HG03575 (cell line): ENCODE measurements around the gene MAP2K3.

Source experiments
- ATAC-seq: cut with Tn5 transposase; IDR thresholded peaks from one replicate; pipeline ENCODE4 v1.9.1; 2021; ENCODE audit not compliant: unreplicated experiment, insufficient number of reproducible peaks, low FRiP score; ENCODE audit errors: extremely low read depth

The MAP2K3 gene

DNA sequence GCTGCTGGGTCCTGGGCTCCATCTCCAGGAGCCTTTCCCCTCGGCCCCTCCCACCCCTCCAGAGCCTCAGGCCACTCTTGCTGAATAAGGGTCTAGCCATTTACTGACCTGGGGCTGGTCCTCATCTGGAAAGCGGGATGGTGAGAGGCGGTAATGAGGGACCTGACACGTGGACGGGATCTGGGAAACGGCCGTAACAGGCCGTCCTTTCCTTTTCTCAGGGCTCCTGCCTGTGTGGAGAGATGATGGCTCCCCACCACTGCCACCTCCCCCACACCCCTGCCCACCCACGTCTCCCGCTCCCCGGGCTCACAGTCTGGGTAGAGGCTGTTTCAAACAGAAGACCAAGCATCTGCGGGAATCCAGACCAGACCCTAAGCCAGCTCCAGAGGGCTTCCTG is 71.1 kb downstream of the MAP2K3 start:
- no peak for ATAC-seq

DNA sequence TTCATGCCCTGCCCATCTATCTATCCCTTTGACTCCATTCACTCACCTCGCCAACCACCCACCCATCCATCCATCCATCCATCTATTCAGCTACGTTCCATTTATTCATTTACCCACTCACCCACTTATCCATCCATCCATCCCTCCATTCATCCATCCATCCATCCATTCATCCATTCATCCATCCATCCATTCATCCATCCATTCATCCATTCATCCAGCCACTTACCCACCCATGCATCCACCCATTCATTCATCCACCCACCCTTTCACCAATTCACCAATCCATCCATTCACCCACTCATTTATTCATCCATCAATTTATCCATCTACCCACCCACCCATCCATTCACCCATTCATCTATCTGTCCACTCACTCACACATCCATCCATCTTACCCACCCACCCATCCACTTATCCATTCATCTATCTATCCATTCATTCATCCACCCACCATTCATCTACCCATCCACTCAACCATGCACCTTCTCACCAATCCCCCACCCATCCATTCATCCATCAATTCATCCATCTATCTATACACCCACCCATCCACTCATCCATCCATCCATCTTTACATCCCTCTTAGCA is 72.1 kb downstream of the MAP2K3 start:
- ATAC-seq, result no peak

- no peak for ATAC-seq
Measured at GRCh38 chr17:21357281-21357680, 72.8 kb downstream of the MAP2K3 start.

DNA sequence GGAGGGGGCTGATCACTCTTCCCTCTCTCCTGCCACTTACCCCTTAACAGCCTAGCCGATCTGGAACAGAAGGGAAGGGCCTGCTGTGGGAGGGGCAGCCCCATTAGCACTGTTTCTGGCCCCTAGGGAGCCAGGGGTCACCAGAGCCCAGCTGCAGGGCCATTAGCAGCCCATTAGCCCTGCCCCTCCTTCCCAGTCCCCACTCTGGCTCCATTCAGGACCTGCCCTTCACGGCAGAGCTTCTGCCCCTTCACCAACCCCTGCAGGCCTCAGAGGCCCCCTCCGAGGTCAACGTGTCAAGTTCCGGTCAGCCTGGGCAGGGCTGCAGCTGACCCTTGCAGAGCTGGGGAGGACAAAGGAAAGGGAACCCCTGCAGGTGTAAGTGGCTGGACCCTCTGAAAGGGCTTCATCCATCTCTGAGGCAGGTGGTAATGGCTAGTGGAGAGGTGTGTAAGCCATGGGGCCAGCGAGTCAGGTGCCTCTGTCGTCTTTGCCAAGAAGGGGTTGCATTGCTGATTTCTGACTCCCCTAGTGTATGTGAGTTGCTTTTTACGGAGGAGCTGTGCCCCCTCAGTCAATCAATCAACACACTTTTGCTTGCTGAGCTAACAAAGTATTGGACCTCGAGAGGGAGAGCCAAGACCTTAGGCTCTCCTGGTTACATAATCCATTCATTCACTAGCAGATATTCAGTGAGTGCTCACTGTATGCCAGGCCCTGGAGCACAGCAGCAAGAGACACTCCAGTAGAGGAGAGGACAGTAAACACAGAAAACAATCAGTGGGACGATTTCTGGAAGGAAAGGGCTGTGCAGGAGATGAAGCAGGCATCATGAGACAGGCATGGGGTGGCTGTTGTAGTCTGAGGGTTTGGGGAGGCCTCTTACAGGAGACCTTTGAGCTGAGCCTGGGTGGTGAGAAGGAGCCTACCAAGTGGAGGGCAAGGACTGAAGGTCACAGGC is 73.5 kb downstream of the MAP2K3 start:
- no peak for ATAC-seq

- no peak for ATAC-seq
Measured at GRCh38 chr17:21358682-21359482, 74.4 kb downstream of the MAP2K3 start.

DNA sequence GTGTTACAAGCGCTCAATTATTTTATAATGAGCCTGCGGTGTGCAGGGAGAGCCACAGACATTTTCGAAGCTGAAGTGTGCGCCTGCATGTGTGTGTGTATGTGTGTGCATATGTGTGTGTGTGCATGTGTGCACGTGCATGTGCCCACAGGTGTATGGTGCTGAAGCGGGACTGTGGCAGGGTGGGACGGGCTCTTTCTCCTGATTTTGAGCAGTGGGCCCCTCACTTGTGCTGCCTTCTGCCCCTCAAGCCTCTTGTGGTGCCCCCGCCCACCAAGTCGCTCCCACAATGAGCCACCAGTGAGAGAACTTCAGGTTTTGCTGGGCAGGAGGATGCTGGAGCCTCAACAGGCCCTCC is 75.0 kb downstream of the MAP2K3 start:
- no peak for ATAC-seq

- ATAC-seq, result no peak
Measured at GRCh38 chr17:21360048-21360447, 75.5 kb downstream of the MAP2K3 start.

DNA sequence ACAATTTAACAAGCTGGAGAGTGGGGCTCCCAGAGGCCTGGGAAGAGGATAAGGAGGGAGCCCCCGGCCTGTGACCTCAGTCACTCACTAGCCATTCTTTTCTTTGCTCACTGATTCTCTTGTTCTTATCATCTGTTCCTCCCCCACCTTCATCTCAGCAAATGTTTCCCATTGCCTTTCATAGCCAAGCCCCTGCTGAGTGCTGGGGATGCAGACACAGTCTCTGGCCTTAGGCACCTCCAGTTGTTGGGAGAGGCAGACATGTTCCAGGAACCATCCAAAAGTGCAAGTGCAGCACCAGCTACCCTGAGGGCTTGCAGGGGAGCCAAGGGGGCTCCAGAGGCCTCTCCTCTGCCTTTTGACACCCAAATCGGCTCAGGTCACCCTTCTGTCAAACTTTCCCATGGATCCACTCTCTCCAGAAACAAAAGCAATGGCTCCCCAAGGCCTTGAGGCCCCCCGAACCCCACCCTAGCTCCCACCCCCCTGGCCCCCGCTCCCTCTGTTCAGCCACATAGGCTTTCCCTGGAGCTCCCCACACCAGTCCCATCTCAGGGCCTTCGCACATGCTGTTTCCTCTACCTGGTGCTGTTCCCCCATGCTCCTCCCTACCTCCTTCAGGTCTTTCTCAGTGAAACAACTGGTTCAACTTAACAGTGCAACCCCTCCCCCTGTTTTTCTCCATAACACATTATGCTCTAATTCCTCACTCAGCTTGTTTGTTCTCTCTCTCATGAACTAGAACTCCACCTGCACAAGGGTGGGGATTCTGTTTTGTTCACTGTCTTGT is 76.7 kb downstream of the MAP2K3 start:
- no peak for ATAC-seq

DNA sequence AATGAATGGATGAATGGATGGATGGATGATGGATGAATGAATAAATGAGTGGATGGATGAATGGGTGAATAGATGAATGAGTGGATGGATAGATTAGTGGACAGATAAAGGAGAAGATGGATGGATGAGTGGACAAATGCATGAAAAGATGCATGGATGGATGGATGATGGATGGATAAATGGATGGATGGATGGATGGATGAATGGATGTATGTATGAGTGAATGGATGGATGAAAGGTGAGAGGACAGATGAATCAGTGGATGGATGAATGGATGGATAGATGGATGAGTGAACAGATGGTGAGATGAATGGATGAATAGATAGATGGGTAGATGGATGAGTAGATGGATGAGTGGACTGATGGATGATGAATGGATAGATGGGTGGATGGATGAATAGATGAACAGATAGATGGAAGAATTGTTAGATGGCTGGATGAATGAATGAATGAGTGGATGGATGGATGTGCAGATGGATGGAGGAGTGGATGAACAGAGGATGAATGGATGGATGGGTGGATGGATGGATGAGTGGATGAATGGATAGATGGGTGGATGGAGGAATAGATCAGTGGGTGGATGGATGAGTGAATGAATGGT is 77.9 kb downstream of the MAP2K3 start:
- no peak for ATAC-seq

DNA sequence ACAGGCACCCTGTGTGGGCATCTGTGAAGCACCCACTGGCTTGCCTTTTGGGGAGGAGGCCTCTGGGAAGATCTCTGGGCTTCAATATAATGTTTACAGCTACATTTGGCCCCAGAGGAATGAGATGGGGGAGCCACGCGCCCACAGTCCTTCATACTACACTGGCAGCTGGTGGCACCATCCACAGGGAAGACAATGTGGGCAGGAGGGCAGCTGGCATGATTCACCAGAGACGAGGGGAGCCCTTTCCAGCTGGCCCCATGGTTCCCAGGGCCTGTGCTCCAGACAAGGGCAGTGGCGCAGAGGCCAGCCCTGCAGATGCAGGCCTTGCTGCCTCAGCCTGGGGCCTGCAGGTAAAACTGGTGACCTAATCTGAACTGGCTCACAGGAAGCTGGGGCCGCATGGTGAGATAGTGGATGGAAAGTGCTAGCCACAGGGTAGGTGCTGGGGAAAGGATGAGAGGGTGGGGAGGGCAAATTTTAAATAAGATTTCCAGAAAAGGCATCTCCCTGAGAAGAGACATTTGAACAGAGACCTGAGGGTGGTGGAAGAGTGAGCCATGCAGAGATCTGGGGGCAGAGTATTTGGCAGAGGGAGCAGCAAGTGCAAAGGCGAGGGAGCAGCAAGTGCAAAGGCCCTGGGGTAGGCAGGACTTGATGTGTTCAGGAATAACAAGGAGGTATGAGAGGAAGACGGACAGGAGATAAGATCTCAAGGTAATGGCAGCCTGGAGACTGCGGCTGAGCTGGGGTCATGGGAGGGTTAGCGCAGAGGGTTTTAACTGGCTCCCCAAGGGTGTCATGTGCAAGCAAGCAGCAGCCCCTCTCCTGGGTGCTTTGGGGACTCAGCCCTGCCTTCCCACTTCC is 79.5 kb downstream of the MAP2K3 start:
- ATAC-seq, result no peak
